DLD1 (cell line): Measurements from ENCODE around the gene SPTLC2.

Source experiments
- in situ Hi-C: cut with HindIII; loops from 2 replicates; pipeline ENCODE4 v1.10.0; 2017; ENCODE audit warnings: low sequenced_read_pairs

The SPTLC2 gene

GRCh38 chr14:77508249-77508648 lies 108.2 kb downstream of the SPTLC2 start:
- in situ Hi-C loops: no loop called here

- in situ Hi-C loops: no loop called here
Measured at GRCh38 chr14:77507762-77508161, 108.7 kb downstream of the SPTLC2 start.

GRCh38 chr14:77505031-77505430 lies 111.4 kb downstream of the SPTLC2 start:
- in situ Hi-C loops: no loop called here

GRCh38 chr14:77503138-77503537 lies 113.3 kb downstream of the SPTLC2 start:
- in situ Hi-C loops: no loop called here

- in situ Hi-C loops: no loop called here
Measured at GRCh38 chr14:77502109-77502782, 114.2 kb downstream of the SPTLC2 start.

DNA sequence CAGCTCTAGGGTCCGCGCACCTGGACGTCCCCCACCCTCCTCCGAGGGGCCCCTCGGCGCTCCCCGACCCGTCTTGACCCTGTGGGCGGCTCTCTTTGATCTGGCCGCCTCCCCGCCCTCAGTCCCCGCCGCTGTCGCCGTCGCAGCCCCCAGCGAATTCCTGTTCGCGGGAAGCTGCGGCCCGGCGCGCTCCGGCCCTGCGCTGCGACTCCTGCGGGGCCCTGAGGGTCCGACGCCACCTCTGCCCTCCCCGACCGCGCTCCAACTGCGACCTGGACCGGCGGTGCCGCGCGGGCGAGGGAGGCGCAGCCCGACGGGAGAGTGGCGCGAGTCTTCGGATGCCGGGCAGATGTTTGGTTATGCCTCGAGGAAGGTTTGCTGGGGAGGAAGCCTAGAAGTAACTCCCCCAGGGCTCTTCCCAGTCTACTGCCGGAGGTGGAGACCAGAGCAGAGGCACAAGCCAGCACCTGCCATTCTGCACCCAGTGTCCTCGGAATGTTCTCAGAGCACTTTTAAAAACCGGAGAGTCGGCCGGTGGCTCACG lies 117.4 kb downstream of the SPTLC2 start:
- in situ Hi-C loops: no loop called here

- in situ Hi-C loops: no loop called here
Measured at GRCh38 chr14:77498120-77498979, 118.1 kb downstream of the SPTLC2 start, which contains the start of gene ISM2. Gene ISM2 (minus strand): TSS chr14:77498816. CDS start chr14:77498793, 23 bp downstream.

DNA sequence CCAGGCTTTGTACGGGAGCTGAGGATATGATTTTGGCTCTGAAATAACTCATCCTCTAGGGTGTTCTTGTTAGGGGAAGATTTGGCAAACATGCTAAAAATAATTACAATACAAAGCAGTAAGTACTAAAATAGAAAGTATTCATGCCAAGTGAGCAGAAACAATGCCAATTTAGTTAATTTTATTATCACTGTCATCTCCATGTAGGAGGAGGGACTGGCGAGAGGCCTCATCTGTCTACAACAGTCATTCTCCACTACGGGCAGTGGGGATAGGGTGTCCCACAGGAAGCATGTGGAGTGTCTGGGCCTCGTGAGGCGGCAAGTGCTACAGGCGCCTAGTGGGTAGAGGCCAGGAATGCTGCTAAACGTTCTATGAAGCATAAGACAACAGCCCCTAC lies 121.1 kb downstream of the SPTLC2 start:
- in situ Hi-C loops: no loop called here

DNA sequence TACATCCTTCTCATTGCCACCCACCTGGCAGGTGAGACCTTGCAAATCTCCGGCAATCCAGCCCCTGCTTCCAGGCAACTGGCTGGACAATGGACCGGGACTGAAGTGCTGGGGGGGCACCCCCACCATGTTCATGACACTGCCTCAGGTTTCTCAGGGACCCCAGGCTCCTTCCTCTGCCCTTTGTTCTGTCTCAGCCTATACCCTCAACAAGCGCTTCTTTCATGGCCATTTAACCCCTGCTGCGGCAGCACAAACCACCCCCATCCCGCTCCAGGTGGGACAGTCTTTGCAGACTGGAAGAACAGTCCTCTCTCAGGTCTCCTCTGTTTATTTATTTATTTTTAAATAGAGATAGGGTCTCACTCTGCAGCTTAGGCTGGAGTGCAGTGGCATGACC lies 125.4 kb downstream of the SPTLC2 start:
- in situ Hi-C loops: no loop called here

- in situ Hi-C loops: no loop called here
Measured at GRCh38 chr14:77490347-77490986, 126.0 kb downstream of the SPTLC2 start.

DNA sequence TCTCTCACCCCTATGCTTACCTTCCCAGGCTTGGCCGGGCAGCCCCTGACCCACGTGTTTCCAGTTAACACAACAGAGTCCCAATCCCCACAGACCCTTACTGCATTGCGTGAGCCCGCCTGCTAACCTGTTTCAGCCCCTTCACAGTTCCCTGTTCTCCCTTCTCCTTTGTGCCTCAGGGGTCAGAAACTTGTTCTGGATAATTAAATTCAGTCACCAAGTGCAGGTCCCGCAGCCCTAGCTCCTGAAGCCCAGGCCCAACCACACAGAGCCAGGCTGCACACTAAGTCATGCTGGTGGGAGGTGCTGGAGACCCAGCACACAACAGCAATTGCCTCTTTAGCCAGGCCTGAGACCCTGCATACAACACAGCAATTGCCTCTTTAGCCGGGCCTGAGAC lies 127.4 kb downstream of the SPTLC2 start:
- in situ Hi-C loops: no loop called here

GRCh38 chr14:77488558-77488957 lies 127.9 kb downstream of the SPTLC2 start:
- in situ Hi-C loops: no loop called here

DNA sequence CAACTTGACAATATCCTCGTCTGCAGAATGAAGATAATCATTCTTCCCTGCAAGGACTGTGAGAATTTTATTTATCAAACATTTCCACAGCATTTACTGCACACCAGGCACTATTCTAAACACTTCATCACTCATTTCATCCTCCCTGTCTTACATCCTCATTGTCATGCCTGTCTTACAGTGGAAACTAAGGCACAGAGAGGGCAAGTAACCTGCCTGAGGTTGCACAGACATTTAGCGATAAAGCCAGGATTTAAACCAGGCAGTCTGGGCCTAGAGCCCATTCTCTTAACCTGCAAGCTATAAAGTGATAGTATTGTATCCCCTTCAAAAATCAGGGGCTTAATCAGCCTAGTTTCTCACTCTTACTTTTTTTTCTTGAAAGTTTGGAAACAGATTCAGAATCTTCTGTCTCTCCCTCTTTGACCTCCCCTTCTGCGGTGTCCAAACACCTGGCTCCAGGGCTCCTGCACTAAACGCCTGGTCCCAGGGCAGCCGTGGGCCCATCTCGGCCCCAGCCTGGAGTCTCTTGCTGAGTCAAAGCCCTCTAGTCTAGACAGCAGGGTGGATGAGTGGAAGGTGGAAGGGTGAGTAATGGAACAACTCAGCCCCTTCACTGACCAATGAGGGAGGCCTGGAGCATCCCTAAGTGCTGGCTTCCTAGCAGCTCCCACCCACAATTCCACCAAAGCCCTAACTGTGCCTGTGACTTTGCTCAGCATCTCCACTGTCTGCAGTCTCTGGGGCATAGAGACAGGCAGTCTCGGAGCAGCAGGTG lies 130.3 kb downstream of the SPTLC2 start:
- in situ Hi-C loops: no loop called here

GRCh38 chr14:77485256-77485655 lies 131.2 kb downstream of the SPTLC2 start:
- in situ Hi-C loops: no loop called here

DNA sequence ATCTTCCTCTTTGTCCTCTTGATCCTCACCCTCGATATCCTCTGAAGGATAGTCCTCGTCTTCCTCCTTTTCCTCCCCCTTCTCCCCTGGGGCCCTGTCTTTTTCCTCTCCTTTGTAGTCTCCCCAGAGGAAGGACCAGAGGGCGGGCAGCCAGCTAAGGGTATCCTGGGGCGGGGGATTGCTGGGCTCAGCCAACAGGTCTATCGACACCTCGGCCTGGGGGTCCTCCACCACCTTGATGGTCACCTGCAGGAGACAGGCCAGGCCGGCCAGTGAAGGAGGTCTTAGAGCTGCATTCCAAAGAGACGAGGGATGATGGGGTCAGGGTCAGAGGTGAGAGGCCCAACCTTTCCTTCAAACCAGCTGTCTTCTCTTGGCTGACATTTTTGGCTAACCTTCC lies 134.0 kb downstream of the SPTLC2 start:
- in situ Hi-C loops: no loop called here

GRCh38 chr14:77478796-77479195 lies 137.6 kb downstream of the SPTLC2 start:
- in situ Hi-C loops: no loop called here

- in situ Hi-C loops: no loop called here
Measured at GRCh38 chr14:77478029-77478428, 138.4 kb downstream of the SPTLC2 start.

GRCh38 chr14:77475432-77476115 lies 140.9 kb downstream of the SPTLC2 start:
- in situ Hi-C loops: no loop called here

- in situ Hi-C loops: no loop called here
Measured at GRCh38 chr14:77474479-77475177, 141.8 kb downstream of the SPTLC2 start.
